B cell (primary cell): ENCODE measurements around the gene TFAP2E. TPM values are rescaled to one million over a fixed set of nuclear protein-coding genes. Genes with fewer than 3 reads are reported as not detected.

Experiments used
- ATAC-seq: fragments of 200-7000 bp; cut with Tn5 transposase; one replicate; pipeline ENCODE4 v1.10.0; 2021; ENCODE audit warnings: low read depth, mild to moderate bottlenecking, moderate number of reproducible peaks, moderate library complexity
- CTCF ChIA-PET: fragments of 350-600 bp; sonication (Branson Sonifier 250); formaldehyde crosslinking; loops from one replicate; lab custom pipeline; 2021; ENCODE audit warnings: antibody characterized with exemption, inconsistent platforms; lab: Charles Lee
- POLR2A ChIA-PET: fragments of 350-600 bp; sonication (Branson Sonifier 250); formaldehyde crosslinking; loops from one replicate; lab custom pipeline; 2021; ENCODE audit warnings: antibody characterized with exemption; lab: Charles Lee
- DNase-seq: peaks from one replicate; pipeline ENCODE4 v3.0.0; 2013
- H2AFZ ChIP-seq: 2 replicates; pipeline ENCODE4 v1.6.1; 2012; ENCODE audit warnings: mild to moderate bottlenecking, low read depth, low read length; ENCODE audit not compliant: insufficient read depth, poor library complexity, severe bottlenecking
- H3K27ac ChIP-seq, 2 donors: 1 replicate in 1 of 2; 2 replicates in 1 of 2; pipeline ENCODE4 v1.5.1; 2012 to 2013; ENCODE audit warnings: low read length in 2 of 2, mild to moderate bottlenecking in 2 of 2, moderate library complexity in 1 of 2
- H3K27me3 ChIP-seq, 4 experiments: fragments of 200-600 bp in 1 of 4; sonication (generic) in 1 of 4; replicated peaks in 1 of 4; 1 replicate in 2 of 4; 2 replicates in 2 of 4; pipeline versions ENCODE4 v1.6.1 to v1.7.0; 2013 to 2016; ENCODE audit warnings: low read length in 3 of 4, mild to moderate bottlenecking in 2 of 4, mixed read lengths in 1 of 4, moderate library complexity in 1 of 4; ENCODE audit not compliant: insufficient read depth in 4 of 4, control insufficient read depth in 3 of 4; ENCODE audit errors: control extremely low read depth in 1 of 4
- H3K36me3 ChIP-seq, 2 experiments: replicated peaks in 1 of 2; 1 replicate in 1 of 2; 2 replicates in 1 of 2; pipeline versions ENCODE4 v1.6.1 to v1.7.1; 2013; ENCODE audit warnings: low read length in 1 of 2; ENCODE audit not compliant: insufficient read depth in 2 of 2, control insufficient read depth in 1 of 2; ENCODE audit errors: control extremely low read depth in 1 of 2, extremely low read depth in 1 of 2
- H3K4me1 ChIP-seq, 2 donors: fragments of 200-600 bp in 1 of 2; sonication (generic) in 1 of 2; 1 replicate in 1 of 2; 2 replicates in 1 of 2; pipeline versions ENCODE4 v1.5.1 to v1.6.1; 2013 to 2017; ENCODE audit warnings: low read length in 2 of 2; ENCODE audit not compliant: control insufficient read depth in 2 of 2, insufficient read depth in 2 of 2
- H3K4me2 ChIP-seq: replicated peaks from 2 replicates; pipeline ENCODE3; 2012; ENCODE audit warnings: mild to moderate bottlenecking, low read depth, low read length; ENCODE audit not compliant: poor library complexity, severe bottlenecking
- H3K4me3 ChIP-seq, 5 experiments: fragments of 200-600 bp in 1 of 5; sonication (generic) in 1 of 5; 1 replicate in 3 of 5; 2 replicates in 2 of 5; pipeline versions ENCODE4 v1.5.1 to v1.7.0; 2011 to 2016; ENCODE audit warnings: low read length in 4 of 5, mild to moderate bottlenecking in 4 of 5, low read depth in 2 of 5, control low read depth in 1 of 5, moderate library complexity in 1 of 5; ENCODE audit not compliant: insufficient read depth in 1 of 5; ENCODE audit errors: control extremely low read depth in 1 of 5, extremely low read depth in 1 of 5
- H3K79me2 ChIP-seq: fragments of 200-600 bp; sonication (generic); one replicate; pipeline ENCODE4 v1.6.0; 2016; ENCODE audit warnings: low read length; ENCODE audit not compliant: control insufficient read depth, insufficient read depth
- H3K9ac ChIP-seq: fragments of 200-600 bp; sonication (generic); 2 replicates; pipeline ENCODE4 v1.6.1; 2017; ENCODE audit warnings: mild to moderate bottlenecking, low read length, moderate library complexity
- H3K9me3 ChIP-seq, 3 donors: one replicate each; pipeline versions ENCODE4 v1.6.1 to v1.7.1; 2013; ENCODE audit warnings: low read length in 2 of 3; ENCODE audit not compliant: control insufficient read depth in 2 of 3, insufficient read depth in 1 of 3; ENCODE audit errors: control extremely low read depth in 1 of 3
- H4K20me1 ChIP-seq: 2 replicates; pipeline ENCODE4 v1.6.0; 2012; ENCODE audit warnings: mild to moderate bottlenecking, low read length; ENCODE audit not compliant: insufficient read depth, control insufficient read depth, poor library complexity, severe bottlenecking
- H3K27ac Mint-ChIP-seq: one replicate; pipeline ENCODE4 v1.8.0; 2021; ENCODE audit warnings: mixed read lengths
- H3K27me3 Mint-ChIP-seq: one replicate; pipeline ENCODE4 v1.8.0; 2021; ENCODE audit warnings: mixed read lengths
- H3K4me1 Mint-ChIP-seq: one replicate; pipeline ENCODE4 v1.8.0; 2021; ENCODE audit warnings: mixed read lengths
- H3K4me3 Mint-ChIP-seq: one replicate; pipeline ENCODE4 v1.8.0; 2021; ENCODE audit warnings: mixed read lengths
- H3K9me3 Mint-ChIP-seq: one replicate; pipeline ENCODE4 v1.8.0; 2022; ENCODE audit warnings: mixed read lengths; ENCODE audit not compliant: insufficient read depth
- CTCF ChIP-seq: fragments of 200-600 bp; IDR thresholded peaks from one replicate; pipeline ENCODE4 v1.8.0; 2022; ENCODE audit warnings: antibody characterized with exemption, mild to moderate bottlenecking
- EZH2 ChIP-seq: IDR thresholded peaks from 2 replicates; pipeline ENCODE4 v1.6.1; 2012; ENCODE audit warnings: borderline replicate concordance, low read depth, mild to moderate bottlenecking, moderate library complexity, low read length; ENCODE audit not compliant: insufficient read depth, poor library complexity, severe bottlenecking
- WGBS: methylation state at CpG from one replicate; pipeline ENCODE4 v1.1.5; 2013; ENCODE audit warnings: missing lambda C conversion rate; ENCODE audit not compliant: insufficient coverage; 5-methylcytosine and 5-hydroxymethylcytosine counted together
- intact Hi-C: fragments of 100-400 bp; cut with micrococcal nuclease; formaldehyde crosslinking; loops from one replicate; pipeline ENCODE4 v1.10.0; 2022
- polyA plus RNA-seq: library from polyadenylated mRNA; depleted of rRNA; stranded (reverse); fragments of >200 nt; gene quantifications from 2 replicates; pipeline ENCODE4 v1.2.3, GENCODE V29; 2012
- total RNA-seq, 2 donors: library from RNA; stranded (reverse); fragments of 120-200 nt in 1 of 2; gene quantifications; 1 replicate in 1 of 2; 2 replicates in 1 of 2; pipeline versions ENCODE4 v1.2.3 to v1.2.4, GENCODE V29; 2013 to 2022

Gene TFAP2E
- total and polyA plus RNA-seq, 2 donors (not counting 1 experiment from before 2014, with no cell fraction given), result 2.3 to 4.5 TPM

- Histone ChIP-seq H2AFZ (no peak overlapping the region), H3K27ac (no peak overlapping the region), H3K9ac (no peak overlapping the region), H3K36me3 (peaks cover 13 to 53% of the 10 kb centered on the region in 2 experiments), H3K27me3 (no peaks in the 10 kb centered on the region), H3K79me2 (no peaks in the 10 kb centered on the region), H4K20me1 (no peaks in the 10 kb centered on the region), H3K4me1 (no peaks in the 10 kb centered on the region), H3K4me3 (no peak overlapping the region), H3K4me2 (no peak overlapping the region), H3K9me3 (no peaks in the 10 kb centered on the region)
- Mint-ChIP-seq H3K9me3 (no peaks in the 10 kb centered on the region), H3K27ac (no peak overlapping the region), H3K4me3 (no peak overlapping the region), H3K4me1 (peaks cover 7% of the 10 kb centered on the region), H3K27me3 (no peaks in the 10 kb centered on the region)
- ATAC-seq, result no peak
- intact Hi-C loops, result no loop called here
- no peak for TF ChIP-seq CTCF
- TF ChIP-seq EZH2, result no peak
- no peak for DNase-seq
- ChIA-PET POLR2A (no interaction called here), CTCF (no interaction called here)
- WGBS, result no CpG with 5 or more reads among the region's 3 CpGs
Observed at GRCh38 chr1:35603468-35603867, 30.4 kb downstream of the TFAP2E start.

GRCh38 chr1:35603941-35604340, 30.8 kb downstream of the TFAP2E start:
- no CpG with 5 or more reads among the region's 4 CpGs for WGBS
- H3K4me3 Mint-ChIP-seq, result no peak overlapping the region
- no peak overlapping the region for H3K27ac ChIP-seq
- H3K27me3 Mint-ChIP-seq, result no peaks in the 10 kb centered on the region
- peaks cover 13 to 58% of the 10 kb centered on the region in 2 experiments for H3K36me3 ChIP-seq
- no peak overlapping the region for H3K9ac ChIP-seq
- no peaks in the 10 kb centered on the region for H3K4me1 ChIP-seq
- no peaks in the 10 kb centered on the region for H3K27me3 ChIP-seq
- no peak overlapping the region for H3K4me3 ChIP-seq
- POLR2A ChIA-PET, result no interaction called here
- H2AFZ ChIP-seq, result no peak overlapping the region
- CTCF ChIA-PET, result no interaction called here
- H4K20me1 ChIP-seq, result no peaks in the 10 kb centered on the region
- no peaks in the 10 kb centered on the region for H3K79me2 ChIP-seq
- peaks cover 7% of the 10 kb centered on the region for H3K4me1 Mint-ChIP-seq
- no peaks in the 10 kb centered on the region for H3K9me3 ChIP-seq
- no peaks in the 10 kb centered on the region for H3K9me3 Mint-ChIP-seq
- TF ChIP-seq CTCF (no peak), EZH2 (no peak)
- no peak overlapping the region for H3K27ac Mint-ChIP-seq
- intact Hi-C loops, result no loop called here
- no peak overlapping the region for H3K4me2 ChIP-seq
- DNase-seq (no peak), ATAC-seq (no peak)
